GM12891 (cell line): ENCODE results near the gene IL15RA.
"Not testable (repeated sequence)": the region's sequence is repeated elsewhere in the genome, so short reads cannot be mapped to it uniquely, and the experiment has no call there.

Experiments used
- DNase-seq: peaks from one replicate; pipeline ENCODE4 v3.0.0; 2011; ENCODE audit warnings: low spot score; ENCODE audit not compliant: insufficient read length
- FAIRE-seq: peaks from 2 replicates; lab custom pipeline; 2011; peaks lifted over from hg19 to GRCh38; lab: Jason Lieb, UNC
- PAX5 ChIP-seq: IDR thresholded peaks from 2 replicates; pipeline ENCODE4 v1.6.1; 2011; ENCODE audit warnings: low read length, moderate library complexity, mild to moderate bottlenecking; ENCODE audit not compliant: insufficient read depth, severe bottlenecking
- POLR2A ChIP-seq: IDR thresholded peaks from 2 replicates; pipeline ENCODE4 v1.6.1; 2011; ENCODE audit warnings: low read depth, low read length, control low read depth
- POLR2AphosphoS5 ChIP-seq: IDR thresholded peaks from 2 replicates; pipeline ENCODE4 v1.6.1; 2011; ENCODE audit warnings: low read depth, low read length, control low read depth
- POU2F2 ChIP-seq: IDR thresholded peaks from 2 replicates; pipeline ENCODE4 v1.6.1; 2011; ENCODE audit warnings: low read depth, mild to moderate bottlenecking, control low read depth, low read length, moderate library complexity
- SPI1 ChIP-seq: IDR thresholded peaks from 2 replicates; pipeline ENCODE4 v1.6.1; 2011; ENCODE audit warnings: low read depth, low read length, control low read depth
- TAF1 ChIP-seq: IDR thresholded peaks from 2 replicates; pipeline ENCODE4 v1.6.1; 2011; ENCODE audit warnings: low read depth, low read length, control low read depth

The IL15RA gene

DNA sequence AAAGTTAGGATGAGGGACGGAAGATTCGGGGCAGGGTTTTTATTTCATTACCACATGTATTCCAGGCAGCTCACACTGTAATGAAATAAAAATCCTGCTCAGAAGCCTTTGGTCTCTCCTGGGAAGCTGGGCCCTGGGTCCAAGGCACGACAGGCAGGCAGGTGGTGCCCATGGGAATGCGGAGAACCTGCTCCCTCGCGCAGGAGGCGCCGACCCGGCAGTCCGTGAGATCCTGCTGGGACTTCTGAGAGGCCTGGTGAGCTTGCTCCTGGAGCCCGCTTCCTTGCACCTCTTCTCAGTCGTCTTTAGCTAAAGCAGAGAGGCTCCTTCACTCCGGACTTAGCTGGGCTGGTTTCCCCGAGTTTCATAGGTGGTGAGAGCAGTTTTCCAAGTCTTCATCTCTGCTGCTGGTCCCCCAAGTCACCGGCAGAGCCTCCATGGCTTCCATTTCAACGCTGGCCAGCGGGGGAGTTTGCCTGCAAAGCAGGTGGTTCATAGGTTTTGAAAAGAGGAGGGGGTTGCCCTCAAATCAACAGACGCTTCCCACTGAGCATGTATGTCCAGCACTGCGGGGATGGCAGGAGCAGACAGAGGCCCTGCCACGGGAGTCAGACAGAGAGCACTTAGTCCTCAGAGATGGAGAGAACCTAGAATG lies 24.5 kb downstream of the IL15RA start:
- FAIRE-seq: no peak
- DNase-seq: no peak

DNA sequence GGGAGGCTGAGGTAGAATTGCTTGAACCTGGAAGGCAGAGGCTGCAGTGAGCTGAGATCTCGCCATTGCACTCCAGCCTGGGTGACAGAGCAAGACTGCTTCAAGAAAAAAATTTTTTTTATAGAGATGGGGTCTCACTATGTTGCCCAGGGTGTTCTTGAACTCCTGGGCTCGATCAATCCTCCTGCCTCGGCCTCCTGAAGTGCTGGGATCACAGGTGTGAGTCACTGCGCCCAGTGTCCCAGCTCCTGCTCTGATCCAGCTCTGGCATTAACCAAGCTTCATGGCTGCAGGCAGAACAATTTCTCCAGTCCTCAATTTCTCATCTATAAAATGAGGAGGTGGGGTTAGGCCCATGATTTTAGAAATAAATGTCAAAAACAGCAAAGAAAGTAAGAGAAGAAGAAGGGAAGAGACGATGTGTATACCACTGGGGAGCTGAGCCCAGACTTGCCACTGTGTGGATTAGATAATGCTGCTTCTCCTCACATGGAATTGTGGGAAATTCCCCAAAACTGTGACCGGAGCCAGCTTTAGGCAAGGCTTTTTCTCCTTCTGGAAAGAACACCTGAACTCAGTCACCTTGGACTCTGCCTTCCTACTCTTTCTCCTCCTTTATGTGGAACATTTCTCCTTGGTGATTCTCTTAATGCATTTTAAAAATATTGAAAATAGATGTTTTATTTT lies 25.5 kb downstream of the IL15RA start:
- TF ChIP-seq TAF1 (no peak), PAX5 (no peak), POU2F2 (no peak), POLR2A (no peak), POLR2AphosphoS5 (no peak), SPI1 (no peak)
- FAIRE-seq: no peak
- no peak for DNase-seq

More for the DNA sequence above, 24.5 kb downstream of the IL15RA start:
- TF ChIP-seq SPI1 (no peak), PAX5 (no peak), TAF1 (no peak), POLR2A (no peak), POU2F2 (no peak), POLR2AphosphoS5 (no peak)

DNA sequence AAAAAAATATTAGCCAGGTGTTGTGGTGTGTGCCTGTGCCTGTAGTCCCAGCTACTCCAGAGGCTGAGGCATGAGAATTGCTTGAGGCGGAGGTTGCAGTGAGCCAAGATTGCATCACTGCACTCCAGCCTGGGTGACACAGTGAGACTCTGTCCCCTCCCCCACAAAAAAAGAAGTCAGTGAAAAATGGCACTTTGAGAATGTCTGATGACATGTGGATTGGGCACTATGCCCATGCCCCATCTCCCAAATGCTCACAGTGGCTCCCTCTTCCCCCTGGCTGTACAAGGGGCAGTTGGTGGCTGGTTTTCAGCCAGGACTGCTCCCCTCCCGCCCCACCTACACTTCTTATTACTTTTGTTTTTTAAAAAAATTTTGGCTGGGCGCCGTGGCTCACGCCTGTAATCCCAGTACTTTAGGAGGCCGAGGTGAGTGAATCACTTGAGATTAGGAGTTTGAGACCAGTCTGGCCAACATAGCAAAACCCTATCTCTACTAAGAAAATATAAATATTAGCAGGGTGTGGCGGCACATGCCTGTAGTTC lies 26.1 kb downstream of the IL15RA start:
- FAIRE-seq (no peak), DNase-seq (no peak)
- no peak for TF ChIP-seq POLR2A
- TF ChIP-seq POLR2AphosphoS5: no peak
- no peak for TF ChIP-seq PAX5
- TF ChIP-seq SPI1: no peak
- no peak for TF ChIP-seq TAF1
- TF ChIP-seq POU2F2: no peak

DNA sequence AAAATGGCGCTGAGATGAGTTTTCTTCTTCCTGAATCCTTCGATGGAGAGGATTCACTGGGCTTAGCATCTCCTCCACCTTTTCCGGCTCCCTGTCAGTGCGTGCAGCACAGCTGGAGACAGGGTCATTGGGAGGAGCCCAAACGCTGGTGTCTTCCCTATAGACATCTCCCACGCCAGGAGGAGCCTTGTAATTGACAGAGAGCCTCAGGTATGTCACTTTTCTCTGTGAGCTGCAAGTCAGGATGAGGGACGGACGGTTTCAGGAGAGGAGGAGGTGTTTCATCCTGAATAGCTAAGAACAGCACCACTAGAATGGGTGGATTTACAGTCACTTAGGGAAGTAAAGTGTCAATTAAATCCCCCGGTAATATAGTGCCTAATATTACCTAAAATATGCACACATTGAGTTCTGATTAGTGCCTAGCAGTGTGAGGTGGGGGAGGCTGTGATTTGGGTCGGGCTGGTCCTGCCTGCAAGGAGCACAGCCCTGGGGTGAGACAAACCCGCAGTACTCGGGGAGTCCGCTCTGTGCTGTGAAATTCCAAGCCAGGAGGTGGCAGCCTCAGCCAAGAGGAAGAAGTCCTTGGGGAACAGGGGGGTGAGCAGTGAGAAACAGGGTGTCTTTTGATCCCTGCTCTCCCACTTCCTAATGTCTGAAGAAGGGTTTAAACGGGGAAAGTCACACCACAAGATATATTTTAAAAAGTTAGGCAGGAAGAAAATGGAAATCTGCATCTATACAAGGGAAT lies 28.2 kb downstream of the IL15RA start:
- no peak for DNase-seq
- no peak for TF ChIP-seq TAF1
- TF ChIP-seq POU2F2: no peak
- TF ChIP-seq PAX5: no peak
- no peak for TF ChIP-seq SPI1
- no peak for TF ChIP-seq POLR2AphosphoS5
- TF ChIP-seq POLR2A: no peak
- no peak for FAIRE-seq

DNA sequence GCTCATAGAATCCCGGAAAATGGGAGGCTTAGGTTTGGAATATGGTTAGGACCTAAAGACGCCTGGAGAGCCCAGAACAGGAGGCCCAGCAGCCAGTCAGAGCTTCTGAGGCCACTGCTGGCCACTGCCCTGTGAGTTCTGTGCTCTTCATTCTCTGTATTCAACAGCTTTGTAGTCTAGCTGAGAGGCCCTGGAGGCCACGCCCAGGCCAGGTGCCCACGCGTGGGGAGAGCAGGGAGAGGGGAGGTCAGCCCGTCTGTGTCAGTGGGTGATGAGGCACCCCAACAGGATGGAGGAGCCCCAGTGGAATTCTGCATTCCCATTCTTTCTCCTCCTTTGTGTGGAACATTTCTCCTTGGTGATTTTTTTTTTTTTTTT lies 29.1 kb downstream of the IL15RA start:
- FAIRE-seq (no peak), DNase-seq (no peak)
- no peak for TF ChIP-seq TAF1
- no peak for TF ChIP-seq POU2F2
- TF ChIP-seq PAX5: no peak
- TF ChIP-seq SPI1: no peak
- TF ChIP-seq POLR2A: no peak
- no peak for TF ChIP-seq POLR2AphosphoS5

DNA sequence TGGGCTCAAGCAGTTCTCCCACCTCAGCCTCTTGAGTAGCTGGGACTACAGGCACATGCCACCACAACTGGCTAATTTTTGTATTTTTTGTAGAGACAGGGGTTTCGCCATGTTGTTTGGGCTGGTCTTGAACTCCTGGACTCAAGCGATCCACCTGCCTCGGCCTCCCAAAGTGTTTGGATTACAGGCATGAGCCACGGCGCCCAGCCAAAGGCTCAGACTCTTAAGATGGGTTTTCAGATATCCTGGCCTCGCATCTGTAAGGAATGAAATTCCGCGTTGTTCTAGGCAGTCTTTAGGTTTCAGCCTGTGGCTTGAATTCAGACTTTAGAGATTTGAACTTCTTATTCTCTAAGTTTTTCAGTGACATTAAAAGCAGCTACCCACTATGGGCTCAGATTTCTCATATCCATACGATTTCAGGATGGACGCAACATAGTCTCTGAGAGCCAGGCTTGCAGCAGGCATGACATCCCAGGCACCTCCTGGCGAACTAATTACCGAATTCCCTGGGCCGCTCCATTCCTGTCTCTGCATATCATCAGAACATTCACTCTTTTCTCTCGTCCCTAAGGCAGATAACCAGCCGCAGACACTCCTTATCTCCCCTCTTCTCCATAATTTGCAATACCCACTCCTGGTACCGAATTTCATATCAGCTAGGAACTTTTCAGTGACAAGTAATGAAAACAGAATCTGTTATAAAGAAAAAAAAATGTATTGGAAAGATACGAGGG lies 29.7 kb downstream of the IL15RA start:
- DNase-seq (no peak), FAIRE-seq (no peak)
- no peak for TF ChIP-seq SPI1
- no peak for TF ChIP-seq POLR2A
- no peak for TF ChIP-seq POU2F2
- TF ChIP-seq TAF1: no peak
- no peak for TF ChIP-seq POLR2AphosphoS5
- TF ChIP-seq PAX5: no peak

DNA sequence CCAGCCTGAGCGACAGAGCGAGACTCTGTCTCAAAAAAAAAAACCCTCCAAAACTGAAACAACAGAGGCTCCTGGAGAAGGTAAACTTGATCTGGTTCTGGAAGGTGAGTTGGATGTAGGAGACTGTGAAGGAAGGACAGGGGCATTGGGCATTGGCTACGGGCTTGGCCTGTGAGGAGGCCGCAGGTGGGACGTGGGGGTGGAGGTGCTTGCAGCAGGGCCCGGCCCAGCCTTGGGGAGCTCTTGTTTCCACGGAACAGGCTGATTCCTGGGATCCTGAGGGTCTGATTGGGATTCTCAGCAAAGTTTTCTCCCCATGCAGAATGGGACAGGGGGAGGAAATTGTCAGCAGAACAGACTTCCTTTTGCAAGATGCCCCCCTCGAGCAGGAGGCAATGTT lies 30.6 kb downstream of the IL15RA start:
- TF ChIP-seq PAX5: no peak
- TF ChIP-seq SPI1: no peak
- no peak for TF ChIP-seq POLR2A
- TF ChIP-seq POU2F2: no peak
- TF ChIP-seq TAF1: no peak
- TF ChIP-seq POLR2AphosphoS5: no peak
- no peak for FAIRE-seq
- DNase-seq: no peak

DNA sequence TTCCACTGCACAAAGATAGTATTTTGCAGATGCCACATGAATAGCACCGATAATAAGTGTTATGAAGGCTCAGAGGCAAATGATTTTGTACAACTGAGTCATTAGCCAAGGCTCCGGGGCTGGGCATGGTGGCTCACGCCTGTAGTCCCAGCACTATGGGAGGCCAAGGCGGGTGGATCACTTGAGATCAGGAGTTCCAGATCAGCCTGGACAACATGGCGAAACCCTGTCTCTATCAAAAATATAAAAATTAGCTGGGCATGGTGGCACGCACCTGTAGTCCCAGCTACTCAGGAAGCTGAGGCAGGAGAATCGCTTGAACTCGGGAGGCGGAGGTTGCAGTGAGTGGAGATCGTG lies 30.9 kb downstream of the IL15RA start:
- not testable (repeated sequence) for FAIRE-seq, DNase-seq
